AG04449 (cell line): ENCODE results near the gene CLCNKA.
"Not testable (repeated sequence)": the region's sequence is repeated elsewhere in the genome, so short reads cannot be mapped to it uniquely, and the experiment has no call there.

Source experiments
- CTCF ChIA-PET: fragments of 350-600 bp; formaldehyde crosslinking; extraction: SDS; loops from one replicate; lab custom pipeline; 2021; ENCODE audit warnings: antibody characterized with exemption; lab: Yijun Ruan, JAX
- POLR2A ChIA-PET: fragments of 400-600, 350-600 bp; formaldehyde crosslinking; extraction: SDS; loops from one replicate; lab custom pipeline; 2020; ENCODE audit warnings: antibody characterized with exemption, inconsistent platforms; lab: Yijun Ruan, JAX
- DNase-seq: peaks from one replicate; pipeline ENCODE4 v3.0.0-alpha.2; 2010; ENCODE audit warnings: low read depth, low spot score
- H3K4me3 ChIP-seq: 2 replicates; pipeline ENCODE4 v1.5.1; 2011; ENCODE audit warnings: low read depth, mild to moderate bottlenecking, control low read depth, low read length
- TF ChIP-seq, protein P1 (sequence below): IDR thresholded peaks from one replicate; pipeline ENCODE4 v1.5.1; 2011; ENCODE audit warnings: mild to moderate bottlenecking, moderate library complexity, low read length, control low read depth, inconsistent platforms; ENCODE audit not compliant: insufficient read depth; ENCODE audit errors: missing control alignments

Gene CLCNKA

DNA sequence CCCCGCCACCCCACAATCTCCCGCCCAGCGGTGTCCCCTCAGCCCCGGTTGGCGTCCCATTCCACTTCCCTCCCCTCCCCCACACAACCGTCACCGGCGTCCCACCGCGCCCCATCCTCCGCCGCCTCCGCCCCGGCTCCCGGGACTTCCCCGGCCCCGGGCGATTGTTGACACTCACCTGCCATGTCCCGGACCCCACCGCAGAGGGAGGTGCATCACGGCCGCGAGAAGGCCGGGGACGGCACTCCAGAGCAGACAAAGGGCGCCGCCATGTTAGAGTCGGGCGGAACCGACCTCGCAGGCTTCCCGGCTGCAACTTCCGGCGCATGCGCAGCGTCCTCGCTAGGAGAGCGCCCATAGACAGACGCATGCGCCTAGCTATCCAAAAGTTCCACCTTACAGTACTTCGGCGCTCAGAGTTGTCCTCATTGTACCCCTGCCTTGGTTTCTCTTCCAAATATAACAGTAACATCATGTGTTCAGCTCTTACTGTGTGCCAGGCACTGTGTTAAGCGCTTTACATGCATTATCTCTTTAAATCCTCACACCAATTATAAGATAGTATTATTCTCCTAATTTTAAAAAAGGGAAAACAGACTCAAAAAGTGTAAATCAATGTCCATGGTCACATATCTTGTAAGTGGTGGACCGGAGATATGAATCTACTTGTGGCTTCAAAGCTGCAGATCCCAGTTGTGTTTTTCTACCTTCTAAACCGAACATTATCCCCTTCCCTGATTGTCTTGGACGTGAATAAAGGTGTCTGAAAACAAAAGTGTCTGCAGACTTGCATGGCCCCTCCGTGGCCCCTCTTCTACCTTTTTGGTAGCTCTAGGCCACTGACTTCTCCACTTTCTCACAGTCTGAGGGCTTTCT lies 45.8 kb upstream of the CLCNKA start, which contains the start of gene ZBTB17:
ZBTB17 (minus strand) TSS at position 297 of the 876 bp plus-strand sequence. CDS start 27,606 bp downstream, outside the sequence.
- H3K4me3 ChIP-seq = peak within 1 kb of the TSS; percentile 76
- TF ChIP-seq, protein P1, sequence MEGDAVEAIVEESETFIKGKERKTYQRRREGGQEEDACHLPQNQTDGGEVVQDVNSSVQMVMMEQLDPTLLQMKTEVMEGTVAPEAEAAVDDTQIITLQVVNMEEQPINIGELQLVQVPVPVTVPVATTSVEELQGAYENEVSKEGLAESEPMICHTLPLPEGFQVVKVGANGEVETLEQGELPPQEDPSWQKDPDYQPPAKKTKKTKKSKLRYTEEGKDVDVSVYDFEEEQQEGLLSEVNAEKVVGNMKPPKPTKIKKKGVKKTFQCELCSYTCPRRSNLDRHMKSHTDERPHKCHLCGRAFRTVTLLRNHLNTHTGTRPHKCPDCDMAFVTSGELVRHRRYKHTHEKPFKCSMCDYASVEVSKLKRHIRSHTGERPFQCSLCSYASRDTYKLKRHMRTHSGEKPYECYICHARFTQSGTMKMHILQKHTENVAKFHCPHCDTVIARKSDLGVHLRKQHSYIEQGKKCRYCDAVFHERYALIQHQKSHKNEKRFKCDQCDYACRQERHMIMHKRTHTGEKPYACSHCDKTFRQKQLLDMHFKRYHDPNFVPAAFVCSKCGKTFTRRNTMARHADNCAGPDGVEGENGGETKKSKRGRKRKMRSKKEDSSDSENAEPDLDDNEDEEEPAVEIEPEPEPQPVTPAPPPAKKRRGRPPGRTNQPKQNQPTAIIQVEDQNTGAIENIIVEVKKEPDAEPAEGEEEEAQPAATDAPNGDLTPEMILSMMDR = no peak
- ChIA-PET CTCF (interaction anchor here (0.8 to 3.7 kb wide), 20 partner anchors 8 to 213 kb away, joined by 3 to 27 read pairs (median 3); no protein-coding TSS in a partner anchor), POLR2A (interaction anchor here (0.7 to 1.3 kb wide), 5 partner anchors 9 to 179 kb away, joined by 3 to 5 read pairs (median 3); no protein-coding TSS in a partner anchor)
- DNase-seq = no peak

DNA sequence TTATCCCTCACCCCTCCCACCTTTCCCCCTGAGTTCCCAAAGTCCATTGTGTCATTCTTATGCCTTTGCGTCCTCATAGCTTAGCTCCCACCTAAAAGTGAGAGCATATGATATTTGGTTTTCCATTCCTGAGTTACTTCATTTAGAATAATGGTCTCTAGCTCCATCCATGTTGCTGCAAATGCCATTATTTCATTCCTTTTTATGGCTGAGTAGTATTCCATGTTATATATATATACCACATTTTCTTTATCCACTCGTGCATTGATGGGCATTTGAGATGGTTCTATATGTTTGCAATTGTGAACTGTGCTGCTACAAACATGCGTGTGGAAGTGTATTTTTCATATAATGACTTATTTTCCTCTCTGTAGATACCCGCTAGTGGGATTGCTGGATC lies 43.9 kb upstream of the CLCNKA start:
- CTCF ChIA-PET = interaction anchor here (3.7 kb wide), 1 partner anchor 17 kb away, joined by 27 read pairs; no protein-coding TSS in a partner anchor

DNA sequence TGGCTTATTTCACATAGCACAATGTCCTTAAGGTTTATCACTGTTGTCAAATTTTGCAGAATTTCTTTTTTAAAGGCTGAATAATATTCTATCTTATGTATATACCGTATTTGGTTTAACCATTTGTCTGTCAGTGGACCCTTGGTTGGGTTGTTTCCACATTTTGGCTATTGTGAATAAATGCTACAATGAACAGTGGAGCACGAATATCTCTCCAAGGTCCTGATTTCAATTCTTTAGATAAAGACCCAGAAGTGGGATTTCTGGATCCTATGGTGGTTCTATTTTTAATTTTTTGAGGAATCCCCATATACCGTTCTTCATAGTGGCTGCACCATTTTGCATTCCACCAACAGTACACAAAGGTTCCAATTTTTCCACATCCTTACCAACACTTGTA lies 40.2 kb upstream of the CLCNKA start:
- H3K4me3 ChIP-seq = no peak overlapping the region
- TF ChIP-seq, protein P1 = no peak
- ChIA-PET CTCF (interaction anchor here (0.9 kb wide), 1 partner anchor 27 kb away, joined by 3 read pairs; no protein-coding TSS in a partner anchor), POLR2A (no interaction called here)
- no peak for DNase-seq

More for the DNA sequence above, 43.9 kb upstream of the CLCNKA start:
- POLR2A ChIA-PET, DNase-seq, H3K4me3 ChIP-seq: not testable (repeated sequence)

DNA sequence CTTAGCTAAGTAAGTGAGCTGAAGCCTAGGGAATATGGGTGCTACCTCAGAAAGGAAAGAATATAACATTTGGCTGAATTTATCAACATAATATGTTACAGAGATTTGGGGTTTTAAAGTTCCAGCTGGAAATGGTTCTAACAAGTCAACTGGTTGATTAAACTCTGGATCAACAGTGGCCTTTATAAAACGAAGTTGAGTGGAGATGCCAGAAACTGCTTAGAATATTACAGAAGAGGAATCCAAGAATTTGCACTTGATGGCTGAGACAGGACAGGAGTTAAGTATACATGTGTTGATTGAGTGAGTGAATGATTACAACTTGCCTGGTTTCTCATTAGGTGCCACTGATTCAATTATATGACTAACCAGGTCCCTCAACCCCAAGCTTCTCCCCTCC lies 38.6 kb upstream of the CLCNKA start:
- ChIA-PET POLR2A (interaction anchor here (0.9 kb wide), 1 partner anchor 8 kb away, joined by 3 read pairs; no protein-coding TSS in a partner anchor), CTCF (interaction anchor here (1.2 to 2.2 kb wide), 3 partner anchors 11 to 168 kb away, joined by 3 to 17 read pairs (median 3); no protein-coding TSS in a partner anchor)

DNA sequence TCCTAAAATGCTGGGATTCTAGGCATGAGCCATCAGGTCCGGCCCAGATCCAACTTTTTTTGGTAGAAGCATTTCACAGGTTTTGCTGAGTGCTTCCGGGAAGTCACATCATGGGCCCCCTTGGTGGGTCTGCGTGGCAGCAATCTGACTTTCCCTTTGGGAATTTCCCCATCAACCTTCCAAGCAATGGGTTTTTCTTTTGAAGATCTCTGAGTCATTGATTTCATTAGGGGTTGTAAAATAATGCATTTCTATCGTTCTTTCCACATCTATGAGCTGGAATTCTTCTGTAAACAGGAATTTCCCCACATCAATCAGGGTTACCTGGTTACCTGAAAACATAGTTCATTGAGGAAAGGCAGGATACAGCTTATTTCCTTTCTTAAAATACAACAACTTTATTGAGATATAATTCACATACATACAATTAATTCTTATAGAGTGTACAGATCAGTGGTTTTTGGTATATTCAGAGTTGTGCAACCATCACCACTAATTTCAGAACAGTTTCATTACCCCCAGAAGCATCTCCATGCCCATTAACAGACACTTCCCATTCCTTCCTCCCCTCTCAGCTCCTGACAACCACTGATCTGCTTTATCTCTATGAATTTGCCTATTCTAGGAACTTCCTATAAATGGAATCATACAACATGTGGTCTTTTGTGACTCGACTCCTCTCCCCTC lies 36.1 kb upstream of the CLCNKA start:
- no peak for DNase-seq
- ChIA-PET CTCF (interaction anchor here (0.7 to 4.6 kb wide), 9 partner anchors 8 to 194 kb away, joined by 3 to 25 read pairs (median 8); no protein-coding TSS in a partner anchor), POLR2A (interaction anchor here (1.6 kb wide), 1 partner anchor 10 kb away, joined by 3 read pairs; the partner anchor contains the start of gene ZBTB17)
- H3K4me3 ChIP-seq = no peak overlapping the region
- TF ChIP-seq, protein P1 = no peak

More for the DNA sequence above, 38.6 kb upstream of the CLCNKA start:
- TF ChIP-seq, protein P1 = no peak
- no peak for DNase-seq
- no peak overlapping the region for H3K4me3 ChIP-seq
